Activated CD4-positive, alpha-beta T cell treated with anti-CD3 and anti-CD28 coated beads, Interleukin-2, amount 50 U/mL, for 48 hours (primary cell): ENCODE results near the gene EVI5.

Experiments used
- DNase-seq, 2 experiments: peaks; one replicate each; pipeline ENCODE4 v3.0.0-alpha.2; 2020

Gene EVI5

GRCh38 chr1:92481971-92482664 is 302.8 kb downstream of the EVI5 start:
- peak in 1 of 2 experiments; percentile 27 for DNase-seq

- DNase-seq, result no peak
Measured at GRCh38 chr1:92481599-92481925, 303.3 kb downstream of the EVI5 start.

- DNase-seq, result no peak
Measured at GRCh38 chr1:92480813-92481598, 303.9 kb downstream of the EVI5 start.

- DNase-seq, result no peak
Measured at GRCh38 chr1:92480200-92480812, 304.6 kb downstream of the EVI5 start.

- DNase-seq, result no peak
Measured at GRCh38 chr1:92479587-92479986, 305.3 kb downstream of the EVI5 start.

- peak in 1 of 2 experiments; percentile 17 for DNase-seq
Measured at GRCh38 chr1:92478393-92478792, 306.5 kb downstream of the EVI5 start.

- DNase-seq, result peak; percentile 34 to 48
Measured at GRCh38 chr1:92476071-92476631, 308.8 kb downstream of the EVI5 start.

GRCh38 chr1:92475029-92475428 is 309.9 kb downstream of the EVI5 start:
- DNase-seq, result no peak

- peak; percentile 38 to 54 for DNase-seq
Measured at GRCh38 chr1:92473781-92474495, 311.0 kb downstream of the EVI5 start.

GRCh38 chr1:92470216-92470615 is 314.7 kb downstream of the EVI5 start:
- no peak for DNase-seq

- DNase-seq, result no peak
Measured at GRCh38 chr1:92466683-92467352, 318.1 kb downstream of the EVI5 start.

- DNase-seq, result no peak
Measured at GRCh38 chr1:92465256-92465647, 319.7 kb downstream of the EVI5 start.

GRCh38 chr1:92464588-92465255 is 320.2 kb downstream of the EVI5 start:
- DNase-seq, result no peak

GRCh38 chr1:92461364-92462097 is 323.4 kb downstream of the EVI5 start:
- no peak for DNase-seq

- DNase-seq, result no peak
Measured at GRCh38 chr1:92459871-92460320, 325.0 kb downstream of the EVI5 start.
